ENCODE measurements around the gene FOXN3.

FOXN3 gene

DNA sequence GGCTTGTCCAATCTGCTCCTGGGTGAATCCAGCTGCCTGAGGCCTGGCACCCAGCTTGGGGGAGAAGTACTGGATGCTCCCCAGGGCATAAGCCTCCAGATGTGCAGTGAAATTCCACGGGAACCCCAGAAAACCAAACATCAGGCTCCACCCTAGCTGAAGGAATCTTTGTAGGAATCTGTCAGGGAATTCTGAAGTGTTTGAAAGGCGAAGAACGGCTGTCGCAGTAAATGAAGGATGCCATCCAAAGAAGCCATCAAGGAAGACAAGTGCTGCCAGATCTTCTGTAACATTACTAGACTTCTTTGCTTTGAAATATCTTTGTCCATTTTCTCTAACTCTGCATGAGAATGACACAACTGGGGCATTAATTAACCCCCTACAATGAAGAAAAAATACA lies 219.4 kb downstream of the FOXN3 start:
- no peak for DNase-seq (ENCODE audit: low read depth)

- no peak for DNase-seq (ENCODE audit: low read depth)
Observed at GRCh38 chr14:89196545-89196944, 220.5 kb downstream of the FOXN3 start.

GRCh38 chr14:89194376-89194775 lies 222.7 kb downstream of the FOXN3 start:
- no peak for DNase-seq (ENCODE audit: low read depth)

DNA sequence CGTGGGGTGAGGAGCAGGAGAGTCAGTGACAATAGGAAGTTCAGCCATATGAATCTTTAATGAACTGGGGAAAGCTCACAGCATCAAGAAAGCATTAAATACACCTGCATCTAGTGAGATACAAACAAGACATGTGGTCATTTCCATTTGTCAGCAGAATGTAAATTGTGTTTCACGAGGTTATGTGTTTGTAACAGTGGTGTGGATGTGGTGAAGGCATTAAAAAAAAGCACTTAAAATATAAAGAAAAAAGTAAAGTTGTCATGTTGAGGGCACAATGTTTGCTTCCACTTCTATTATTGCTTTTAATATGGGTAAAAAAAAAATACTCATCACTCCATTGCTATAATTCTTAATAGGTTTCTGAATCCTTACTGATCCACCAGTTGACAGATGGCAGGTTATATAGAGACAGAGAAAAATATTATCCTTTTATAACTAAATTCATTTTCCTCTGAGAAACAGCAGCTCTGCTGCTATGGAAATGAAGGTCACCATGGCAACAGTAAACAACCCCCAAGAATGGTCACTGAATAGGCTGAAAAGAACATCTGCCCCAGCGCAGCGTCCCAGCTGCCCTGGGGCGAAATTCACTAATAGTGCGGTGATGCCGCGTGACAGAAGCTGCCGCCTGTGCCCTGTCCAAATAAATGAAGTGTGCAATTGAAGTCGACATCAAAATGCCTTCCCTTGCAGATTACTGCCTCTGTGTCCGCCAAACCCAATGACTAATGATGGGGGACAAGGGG lies 226.1 kb downstream of the FOXN3 start:
- no peak for DNase-seq (ENCODE audit: low read depth)

DNA sequence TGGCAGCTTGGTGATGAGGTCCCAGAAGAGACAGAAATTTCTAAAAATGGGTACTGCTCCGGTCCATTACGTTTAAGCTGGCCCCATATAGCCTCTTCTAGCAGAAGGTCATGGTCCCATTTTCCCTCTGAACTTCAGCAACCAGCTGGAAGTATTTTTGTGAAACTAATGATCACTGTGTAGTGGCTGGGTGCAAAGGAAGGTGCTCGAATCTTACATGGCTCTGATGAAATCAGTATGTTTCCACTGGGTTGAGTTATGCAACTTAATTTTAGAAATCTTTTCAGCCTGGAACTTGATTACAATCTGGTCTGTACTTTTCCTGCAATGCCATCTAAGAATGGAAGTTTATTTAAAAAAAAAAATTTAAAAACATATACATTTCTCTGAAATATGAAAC lies 228.5 kb downstream of the FOXN3 start:
- no peak for DNase-seq (ENCODE audit: low read depth)

GRCh38 chr14:89187501-89187900 lies 229.5 kb downstream of the FOXN3 start:
- DNase-seq (ENCODE audit: low read depth) = no peak

DNA sequence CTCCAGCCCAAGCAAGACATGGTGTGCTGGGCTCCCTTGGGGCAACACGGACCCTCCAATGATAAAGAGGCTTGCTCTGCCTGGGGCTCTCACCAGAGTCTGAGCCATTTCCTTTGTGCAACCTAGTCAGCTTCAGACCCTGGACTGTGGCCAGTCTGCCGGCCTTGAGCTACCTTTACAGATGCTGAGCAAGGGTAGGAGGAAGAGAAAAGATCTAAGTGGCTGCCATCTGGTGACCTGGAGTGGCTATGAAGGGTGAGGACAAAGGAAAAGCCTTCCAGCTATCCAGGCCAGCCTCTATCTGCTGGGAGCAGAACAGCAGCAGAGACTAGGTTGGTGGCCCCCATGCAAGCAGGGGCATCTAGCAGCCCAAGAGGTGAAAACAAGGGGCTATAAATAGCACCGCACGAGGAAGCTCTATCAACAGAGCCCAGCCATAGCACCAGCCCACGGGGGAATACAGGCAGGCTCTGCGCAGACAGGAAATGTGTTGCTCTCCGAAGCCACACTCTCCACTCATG lies 230.1 kb downstream of the FOXN3 start:
- no peak for DNase-seq (ENCODE audit: low read depth)

GRCh38 chr14:89185919-89186855 lies 230.8 kb downstream of the FOXN3 start:
- DNase-seq (ENCODE audit: low read depth) = no peak

- DNase-seq (ENCODE audit: low read depth) = no peak
Observed at GRCh38 chr14:89184952-89185351, 232.1 kb downstream of the FOXN3 start.

GRCh38 chr14:89182326-89182725 lies 234.7 kb downstream of the FOXN3 start:
- no peak for DNase-seq (ENCODE audit: low read depth)

DNA sequence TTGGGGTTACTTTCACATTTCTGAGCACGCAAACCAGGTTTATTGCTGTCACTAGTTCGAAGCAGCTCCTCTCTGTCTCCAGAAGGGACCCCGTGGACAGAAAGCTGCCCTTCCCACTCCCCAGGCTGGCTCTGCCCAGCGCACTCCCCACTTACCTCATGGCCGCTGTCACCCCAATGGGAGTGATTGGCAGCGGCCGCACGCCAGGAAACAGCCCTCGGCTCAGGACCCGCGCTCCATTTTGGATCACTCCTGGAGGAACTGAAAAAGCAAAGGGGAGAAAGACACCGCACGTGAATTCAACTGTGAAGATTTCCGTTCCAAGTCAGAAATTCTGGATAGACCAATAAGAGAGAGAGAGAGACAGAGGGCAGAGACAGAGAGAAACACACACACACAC lies 236.5 kb downstream of the FOXN3 start:
- no peak for DNase-seq (ENCODE audit: low read depth)

- no peak for DNase-seq (ENCODE audit: low read depth)
Observed at GRCh38 chr14:89179891-89180404, 237.1 kb downstream of the FOXN3 start.

- no peak for DNase-seq (ENCODE audit: low read depth)
Observed at GRCh38 chr14:89178800-89179535, 238.1 kb downstream of the FOXN3 start.

GRCh38 chr14:89178376-89178775 lies 238.7 kb downstream of the FOXN3 start:
- DNase-seq (ENCODE audit: low read depth) = no peak

- no peak for DNase-seq (ENCODE audit: low read depth)
Observed at GRCh38 chr14:89175881-89176799, 240.9 kb downstream of the FOXN3 start.

- no peak for DNase-seq (ENCODE audit: low read depth)
Observed at GRCh38 chr14:89171628-89172027, 245.4 kb downstream of the FOXN3 start.

- no peak for DNase-seq (ENCODE audit: low read depth)
Observed at GRCh38 chr14:89171168-89171567, 245.9 kb downstream of the FOXN3 start.

DNA sequence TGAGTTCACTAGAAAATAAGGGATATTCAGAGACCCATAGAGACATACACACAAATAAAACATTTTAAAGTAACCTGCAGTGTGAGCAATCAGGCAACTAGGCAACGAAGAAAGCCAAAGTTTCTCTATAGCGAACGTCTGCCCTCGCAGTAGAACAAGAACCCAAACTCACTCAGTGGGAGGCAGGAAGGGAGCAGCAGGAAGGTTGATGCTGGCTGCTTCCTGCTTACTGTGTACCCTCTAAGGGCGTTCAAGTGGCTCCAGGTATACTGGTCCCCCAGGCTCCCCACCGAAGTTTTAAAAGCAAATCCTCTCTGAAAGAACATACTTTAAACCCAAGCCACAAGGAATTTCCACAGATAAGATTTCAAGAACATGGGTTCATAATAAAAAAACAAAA lies 249.3 kb downstream of the FOXN3 start:
- DNase-seq (ENCODE audit: low read depth) = no peak

DNA sequence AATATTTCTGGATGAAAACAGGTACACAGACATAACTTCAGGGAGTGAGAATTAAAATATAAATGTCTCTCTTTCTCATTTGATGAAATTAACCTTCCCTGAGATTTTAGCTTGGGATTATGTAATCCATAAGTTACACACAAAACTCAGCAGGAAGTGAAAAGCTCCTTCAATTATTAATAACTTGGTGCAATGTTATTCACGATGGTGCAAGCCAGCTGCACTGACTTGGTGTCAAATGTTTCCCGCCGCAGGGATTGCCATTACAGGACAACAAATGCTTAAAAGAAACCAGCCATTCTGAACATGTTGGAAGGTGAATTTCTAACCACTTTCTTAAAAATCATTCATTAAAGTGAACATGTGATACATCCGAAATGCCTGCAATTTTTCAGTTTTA lies 250.4 kb downstream of the FOXN3 start:
- DNase-seq (ENCODE audit: low read depth) = no peak

- DNase-seq (ENCODE audit: low read depth) = no peak
Observed at GRCh38 chr14:89165189-89166181, 251.5 kb downstream of the FOXN3 start.
